A549 (cell line): ENCODE results near the gene POLDIP2.

Source experiments
- BHLHE40 ChIP-seq: IDR thresholded peaks from 2 replicates; pipeline ENCODE4 v1.6.1; 2012; ENCODE audit warnings: low read depth, low read length, inconsistent platforms
- MAFK ChIP-seq: fragments of 450-650 bp; IDR thresholded peaks from 2 replicates; pipeline ENCODE4 v1.6.1; 2014; ENCODE audit not compliant: partially characterized antibody
- POLR2A ChIP-seq: IDR thresholded peaks from 2 replicates; pipeline ENCODE4 v1.6.1; 2012; ENCODE audit warnings: mild to moderate bottlenecking, low read length
- SMC3 ChIP-seq: fragments of >200 bp; sonication (Bioruptor Twin); formaldehyde crosslinking; IDR thresholded peaks from 3 replicates; pipeline ENCODE4 v1.6.1; 2018; ENCODE audit warnings: inconsistent platforms
- TF ChIP-seq, protein P1 (sequence below): fragments of >200 bp; sonication (Bioruptor Twin); formaldehyde crosslinking; IDR thresholded peaks from 3 replicates; pipeline ENCODE4 v1.5.1; 2016
- TF ChIP-seq, protein P2 (sequence below): fragments of 450-650 bp; IDR thresholded peaks from 2 replicates; pipeline ENCODE4 v1.6.1; 2014; ENCODE audit warnings: antibody characterized with exemption
- TF ChIP-seq, protein P3 (sequence below): IDR thresholded peaks from 2 replicates; pipeline ENCODE4 v1.6.1; 2012

DNA sequence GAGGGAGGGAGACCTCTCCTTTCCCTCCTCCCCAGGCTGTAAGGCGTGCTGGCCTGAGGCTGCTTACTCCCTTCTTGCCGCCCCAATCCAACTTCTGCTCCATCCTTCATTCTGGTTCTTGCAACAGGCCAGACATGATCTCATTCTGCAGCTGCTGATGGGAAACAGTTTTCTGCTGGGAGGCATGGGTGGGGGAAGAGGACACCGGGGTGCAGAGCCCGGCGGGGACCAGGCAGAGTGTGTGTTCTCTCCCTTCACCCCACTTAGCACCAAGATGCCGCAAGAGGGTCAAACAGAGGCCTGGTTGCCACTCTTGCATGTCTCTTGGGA lies 15.6 kb upstream of the POLDIP2 start:
- TF ChIP-seq POLR2A = no peak
- TF ChIP-seq SMC3 = no peak
- TF ChIP-seq, protein P1, sequence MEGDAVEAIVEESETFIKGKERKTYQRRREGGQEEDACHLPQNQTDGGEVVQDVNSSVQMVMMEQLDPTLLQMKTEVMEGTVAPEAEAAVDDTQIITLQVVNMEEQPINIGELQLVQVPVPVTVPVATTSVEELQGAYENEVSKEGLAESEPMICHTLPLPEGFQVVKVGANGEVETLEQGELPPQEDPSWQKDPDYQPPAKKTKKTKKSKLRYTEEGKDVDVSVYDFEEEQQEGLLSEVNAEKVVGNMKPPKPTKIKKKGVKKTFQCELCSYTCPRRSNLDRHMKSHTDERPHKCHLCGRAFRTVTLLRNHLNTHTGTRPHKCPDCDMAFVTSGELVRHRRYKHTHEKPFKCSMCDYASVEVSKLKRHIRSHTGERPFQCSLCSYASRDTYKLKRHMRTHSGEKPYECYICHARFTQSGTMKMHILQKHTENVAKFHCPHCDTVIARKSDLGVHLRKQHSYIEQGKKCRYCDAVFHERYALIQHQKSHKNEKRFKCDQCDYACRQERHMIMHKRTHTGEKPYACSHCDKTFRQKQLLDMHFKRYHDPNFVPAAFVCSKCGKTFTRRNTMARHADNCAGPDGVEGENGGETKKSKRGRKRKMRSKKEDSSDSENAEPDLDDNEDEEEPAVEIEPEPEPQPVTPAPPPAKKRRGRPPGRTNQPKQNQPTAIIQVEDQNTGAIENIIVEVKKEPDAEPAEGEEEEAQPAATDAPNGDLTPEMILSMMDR = no peak
- TF ChIP-seq MAFK = no peak
- no peak for TF ChIP-seq BHLHE40
- TF ChIP-seq, protein P2, sequence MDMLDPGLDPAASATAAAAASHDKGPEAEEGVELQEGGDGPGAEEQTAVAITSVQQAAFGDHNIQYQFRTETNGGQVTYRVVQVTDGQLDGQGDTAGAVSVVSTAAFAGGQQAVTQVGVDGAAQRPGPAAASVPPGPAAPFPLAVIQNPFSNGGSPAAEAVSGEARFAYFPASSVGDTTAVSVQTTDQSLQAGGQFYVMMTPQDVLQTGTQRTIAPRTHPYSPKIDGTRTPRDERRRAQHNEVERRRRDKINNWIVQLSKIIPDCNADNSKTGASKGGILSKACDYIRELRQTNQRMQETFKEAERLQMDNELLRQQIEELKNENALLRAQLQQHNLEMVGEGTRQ = no peak
- TF ChIP-seq, protein P3, sequence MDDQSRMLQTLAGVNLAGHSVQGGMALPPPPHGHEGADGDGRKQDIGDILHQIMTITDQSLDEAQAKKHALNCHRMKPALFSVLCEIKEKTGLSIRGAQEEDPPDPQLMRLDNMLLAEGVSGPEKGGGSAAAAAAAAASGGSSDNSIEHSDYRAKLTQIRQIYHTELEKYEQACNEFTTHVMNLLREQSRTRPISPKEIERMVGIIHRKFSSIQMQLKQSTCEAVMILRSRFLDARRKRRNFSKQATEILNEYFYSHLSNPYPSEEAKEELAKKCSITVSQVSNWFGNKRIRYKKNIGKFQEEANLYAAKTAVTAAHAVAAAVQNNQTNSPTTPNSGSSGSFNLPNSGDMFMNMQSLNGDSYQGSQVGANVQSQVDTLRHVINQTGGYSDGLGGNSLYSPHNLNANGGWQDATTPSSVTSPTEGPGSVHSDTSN = no peak
